GM08714 (cell line): ENCODE data around the gene SHH.

Source experiments
- H3K4me3 ChIP-seq: fragments of 200-500 bp; sonication (Bioruptor generic); 2 replicates; pipeline ENCODE4 v1.5.1; 2014; ENCODE audit warnings: mild to moderate bottlenecking, low read length, inconsistent platforms
- ZNF274 ChIP-seq: IDR thresholded peaks from 2 replicates; pipeline ENCODE4 v1.6.1; 2012; ENCODE audit warnings: mild to moderate bottlenecking, low read depth, low read length

Gene SHH

DNA sequence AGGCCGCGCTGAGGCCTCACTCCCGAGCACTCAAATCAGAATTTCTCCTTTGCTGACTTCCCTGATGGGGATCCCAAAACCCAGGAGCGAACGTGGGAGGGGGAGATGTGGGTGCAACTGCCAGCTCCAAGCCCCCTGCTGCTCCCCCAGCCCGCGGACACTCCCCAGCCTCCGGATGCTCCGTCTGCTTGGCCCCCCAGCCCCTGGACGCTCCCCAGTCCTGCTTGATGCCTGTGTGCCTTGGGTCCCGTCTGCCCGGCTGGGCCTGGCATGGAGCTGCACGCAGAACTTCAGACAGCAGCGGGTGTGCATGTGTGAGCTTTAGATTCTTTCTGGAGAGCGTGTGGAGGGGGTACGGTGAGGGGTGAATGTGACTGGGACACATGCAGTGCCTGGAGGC is 4.7 kb upstream of the SHH start:
- H3K4me3 ChIP-seq = no peak overlapping the region
- TF ChIP-seq ZNF274 = no peak

DNA sequence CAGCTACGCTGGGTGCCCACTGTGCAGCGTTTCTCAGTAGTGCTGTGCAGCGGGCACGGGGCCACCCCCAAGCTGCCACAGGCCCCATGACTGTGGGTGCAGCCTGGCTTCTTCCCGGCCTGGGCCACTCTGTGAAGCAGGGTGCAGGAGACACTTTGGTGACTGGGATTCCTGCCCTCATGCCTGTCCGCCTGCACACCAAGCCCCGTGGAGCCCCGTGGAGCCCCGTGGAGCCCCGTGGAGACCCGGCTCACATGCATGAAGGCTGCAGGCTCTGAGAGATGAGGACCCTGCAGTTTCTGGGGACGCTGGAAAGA is 3.9 kb upstream of the SHH start:
- H3K4me3 ChIP-seq = no peak overlapping the region
- TF ChIP-seq ZNF274 = no peak

DNA sequence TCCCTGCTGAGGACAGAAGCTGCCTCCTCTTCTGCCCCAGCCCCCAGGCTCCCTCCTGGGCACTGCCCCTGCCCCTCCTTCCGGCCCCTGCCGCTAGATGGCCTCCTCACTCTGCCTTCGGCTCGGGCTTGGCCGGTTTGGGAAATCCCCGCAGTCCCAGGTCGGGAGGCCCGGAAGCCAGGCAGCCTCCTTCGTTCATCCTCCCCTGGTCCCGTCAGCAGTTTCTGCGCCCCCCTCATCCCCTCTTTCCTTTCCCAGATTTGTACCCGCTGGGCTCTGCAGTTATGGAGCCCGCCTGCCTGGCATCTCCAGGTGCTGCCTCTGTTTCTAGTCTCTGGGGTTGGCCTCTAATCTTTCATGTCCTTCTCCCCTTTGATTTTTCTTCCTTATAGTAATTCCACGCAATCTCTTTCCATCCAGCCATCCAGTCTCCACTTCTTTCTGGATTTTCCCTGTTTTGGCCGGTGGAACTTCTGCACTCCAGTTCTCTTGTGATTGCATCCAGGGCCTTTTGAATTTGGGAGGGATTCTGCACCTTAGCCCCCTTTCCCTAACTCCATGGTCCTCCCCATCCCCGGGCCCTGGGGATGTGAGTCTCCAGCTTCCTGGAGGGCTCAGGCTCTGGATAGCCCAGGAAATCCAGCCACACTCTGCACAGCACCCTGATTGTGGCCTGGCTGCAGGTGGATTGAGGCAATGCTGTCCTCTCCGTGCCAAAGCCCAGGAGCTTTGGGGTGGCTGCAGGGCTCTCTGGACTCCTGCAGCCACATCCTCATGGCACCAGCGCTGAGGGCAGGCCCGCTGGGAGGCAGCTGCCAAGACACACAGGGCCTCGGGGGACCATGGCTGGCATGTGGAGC is 3.3 kb upstream of the SHH start:
- TF ChIP-seq ZNF274 = no peak
- H3K4me3 ChIP-seq = no peak overlapping the region

DNA sequence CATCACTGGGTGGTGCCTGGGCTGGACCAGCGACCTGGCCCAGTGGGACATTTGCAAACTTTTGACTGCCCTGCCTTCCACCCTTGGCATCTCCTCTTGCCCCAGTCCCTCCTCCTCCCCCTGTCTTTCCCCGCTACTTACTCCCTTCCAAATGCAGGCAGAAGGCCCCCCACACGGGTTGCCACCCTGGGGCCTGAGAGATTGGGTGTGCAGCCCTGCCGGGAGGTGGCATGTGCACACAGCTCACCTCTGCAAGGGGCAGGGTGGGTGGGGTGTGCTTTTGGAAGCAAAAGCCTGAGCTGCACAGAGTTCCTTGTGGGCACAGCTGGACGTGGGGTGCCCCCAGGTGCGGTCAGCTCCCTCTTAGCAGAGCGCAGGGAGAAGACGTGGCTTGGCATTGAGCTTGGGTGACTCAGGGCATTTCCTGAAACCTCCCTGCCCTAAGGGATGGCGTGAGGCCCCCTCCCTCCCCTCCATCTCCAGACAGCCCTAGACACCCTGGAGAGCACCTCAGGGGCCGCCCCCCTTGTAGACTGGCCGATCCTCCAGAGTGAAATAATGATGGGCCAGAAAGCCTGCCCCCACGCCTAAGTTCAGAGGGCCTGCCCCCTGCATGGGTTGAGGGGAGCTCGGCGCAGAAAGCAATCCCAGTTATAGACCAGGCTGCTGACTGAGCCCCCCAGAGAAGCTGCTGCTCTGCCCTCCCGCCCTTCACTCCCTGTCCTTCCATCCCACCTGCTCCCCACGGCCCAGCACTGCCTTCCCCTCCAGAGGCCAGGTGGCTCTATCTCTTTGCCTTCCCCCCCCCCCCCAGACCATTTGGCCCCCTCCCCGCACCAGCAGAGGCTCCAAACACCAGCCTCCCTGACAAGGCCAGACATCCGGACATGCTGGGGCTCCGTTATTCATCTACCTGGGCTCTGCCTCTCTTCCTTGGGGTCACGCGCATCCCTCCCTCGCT is 2.3 kb upstream of the SHH start:
- no peak overlapping the region for H3K4me3 ChIP-seq
- no peak for TF ChIP-seq ZNF274

DNA sequence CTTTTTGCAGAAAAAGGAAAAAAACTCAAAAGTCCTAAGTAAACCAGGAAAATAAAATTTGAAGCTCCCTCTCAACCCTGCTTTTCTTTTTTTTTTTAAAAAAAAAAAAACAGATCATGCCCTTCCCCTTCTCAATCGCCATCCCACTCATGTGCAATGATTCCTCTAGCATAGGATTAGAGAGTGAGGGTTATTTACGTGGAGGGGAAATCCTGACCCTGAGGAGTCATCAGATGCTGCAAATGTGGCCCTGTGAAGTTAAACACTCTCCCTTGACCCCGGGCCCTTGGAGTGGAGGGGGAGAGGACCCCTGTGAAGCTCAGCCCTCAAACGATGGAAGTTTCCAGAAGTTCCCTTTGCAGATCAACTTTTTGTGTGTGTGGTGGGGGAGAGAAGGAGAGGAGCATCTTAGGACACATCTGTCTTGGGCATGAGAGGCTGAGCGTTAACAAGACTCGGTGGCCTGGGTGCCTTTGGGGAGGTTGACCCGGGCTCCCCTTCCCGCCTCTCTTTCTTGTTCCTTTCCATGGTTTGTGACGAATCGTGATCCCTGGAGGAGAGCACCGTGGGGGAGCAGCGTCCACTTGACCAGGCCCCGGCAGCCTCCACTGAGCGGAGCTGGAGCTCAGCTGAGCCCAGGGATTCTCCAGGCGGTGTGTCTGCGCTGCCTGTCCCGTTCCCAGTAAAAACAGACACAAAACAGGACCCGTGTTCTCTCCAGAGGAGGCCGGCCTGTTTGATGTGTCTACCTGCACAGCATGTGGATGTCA is 1.5 kb upstream of the SHH start:
- H3K4me3 ChIP-seq = no peak overlapping the region
- TF ChIP-seq ZNF274 = no peak

DNA sequence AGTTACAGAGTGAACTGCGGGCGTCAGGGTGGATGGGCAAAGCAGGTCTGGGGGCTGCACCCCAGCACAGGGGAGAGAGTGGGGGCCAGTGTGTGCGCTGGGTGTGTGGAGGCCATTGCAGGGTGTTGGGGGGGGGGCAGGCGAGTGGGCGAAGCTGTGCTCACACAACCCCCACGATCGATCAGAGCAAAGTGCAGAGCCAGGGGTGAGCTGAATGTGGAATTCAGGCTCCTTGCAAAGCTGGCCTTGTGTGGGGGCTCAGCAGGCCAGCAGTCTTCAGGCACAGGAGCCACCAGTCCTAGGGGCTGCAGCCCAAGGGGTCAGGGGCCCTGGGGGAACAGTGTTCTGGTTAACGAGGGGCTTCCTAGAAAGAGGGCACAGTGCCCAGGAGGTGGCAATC is 862 bp upstream of the SHH start:
- H3K4me3 ChIP-seq = no peak overlapping the region
- no peak for TF ChIP-seq ZNF274

DNA sequence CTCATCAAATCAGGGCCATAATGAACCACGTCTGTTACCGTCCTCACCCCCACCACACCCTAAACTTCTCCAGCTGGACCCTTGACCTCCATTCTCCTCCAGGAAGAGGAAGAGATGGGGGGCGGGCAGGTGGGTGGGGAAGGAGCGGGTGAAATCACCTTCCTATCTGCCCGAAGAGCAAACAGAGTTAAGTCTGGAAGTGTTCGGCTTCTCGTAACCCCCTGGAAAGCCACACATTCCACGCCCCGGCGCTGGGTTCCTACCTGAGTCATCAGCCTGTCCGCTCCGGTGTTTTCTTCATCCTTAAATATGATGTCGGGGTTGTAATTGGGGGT is 736 bp downstream of the SHH start:
- H3K4me3 ChIP-seq = no peak overlapping the region
- TF ChIP-seq ZNF274 = no peak

DNA sequence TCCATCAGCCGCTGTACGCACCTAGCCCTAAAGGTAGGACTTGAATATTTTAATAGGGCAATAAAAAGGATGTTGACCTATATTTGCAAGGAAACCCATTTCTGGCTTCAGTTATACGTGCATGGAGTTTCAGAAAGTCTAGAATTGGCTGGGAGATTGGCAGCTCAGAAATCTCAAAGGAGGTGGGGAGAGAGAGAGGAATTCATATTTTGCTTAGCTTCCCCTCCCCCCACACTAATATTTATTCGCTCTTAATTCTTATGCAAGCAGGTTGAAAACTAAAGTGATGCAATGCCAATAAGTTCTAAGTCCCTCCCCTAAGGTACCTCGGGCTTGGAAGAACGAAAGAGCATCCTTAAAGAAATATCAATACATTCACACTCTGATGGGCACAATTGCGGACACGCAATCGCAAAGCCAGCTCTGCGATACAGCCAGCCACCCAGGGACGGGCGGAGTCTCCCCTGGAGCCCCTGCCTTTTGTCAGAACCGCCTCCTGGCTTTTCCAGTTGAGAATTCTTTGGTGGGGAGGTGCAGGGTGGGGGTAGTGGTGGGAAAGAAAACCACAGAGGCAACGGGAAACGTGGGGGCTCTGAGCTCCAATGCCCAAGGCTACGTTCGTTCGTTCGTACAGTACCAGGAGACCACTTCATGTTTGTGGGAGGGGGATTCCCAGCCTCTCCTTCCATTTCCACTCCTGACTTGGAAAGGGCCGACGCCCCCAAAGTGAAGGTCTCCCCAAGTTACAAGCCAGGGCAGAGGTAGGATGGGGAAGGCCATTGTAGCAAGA is 1.3 kb downstream of the SHH start:
- no peak overlapping the region for H3K4me3 ChIP-seq
- no peak for TF ChIP-seq ZNF274

DNA sequence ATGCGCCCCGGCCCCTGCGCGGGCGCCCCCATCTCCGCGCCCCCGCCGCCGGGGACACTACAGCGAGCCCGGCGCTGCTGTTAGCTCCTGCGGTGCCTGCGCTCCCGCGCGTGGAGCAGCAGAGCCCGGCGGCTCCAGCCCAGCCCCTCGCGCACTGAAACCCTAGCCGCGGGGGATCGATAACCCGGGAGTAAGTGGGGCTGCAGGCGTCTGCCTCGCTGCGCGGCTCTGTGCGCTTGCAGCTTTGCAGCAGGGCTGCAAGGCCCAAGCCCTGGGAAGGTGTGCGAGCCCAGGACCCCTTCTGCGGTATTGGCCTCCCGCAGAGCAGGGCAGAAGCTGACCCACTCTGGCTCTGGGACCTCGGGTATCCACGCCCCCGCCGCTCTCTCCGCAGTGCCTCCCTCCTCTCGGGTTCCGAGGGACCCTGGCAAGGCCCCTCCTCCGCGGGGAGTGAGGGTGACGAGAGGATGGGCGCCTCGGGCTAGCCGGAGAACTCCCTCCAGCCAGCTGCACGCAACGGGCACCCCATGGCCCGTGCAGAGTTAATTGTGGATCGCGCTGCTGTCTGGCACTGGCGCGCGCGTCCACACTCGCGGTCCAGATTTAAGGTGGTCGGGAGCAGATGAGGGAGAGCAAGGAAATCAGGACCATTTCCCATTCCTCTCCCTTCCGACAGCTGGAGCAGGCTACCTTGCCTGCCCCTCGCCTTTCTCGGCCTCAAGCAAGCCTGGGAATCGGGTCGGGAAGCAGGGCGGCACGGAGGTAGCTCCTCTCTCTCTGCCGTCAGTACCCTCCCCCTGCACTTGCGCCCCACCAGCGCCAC is 2.1 kb downstream of the SHH start:
- no peak overlapping the region for H3K4me3 ChIP-seq
- TF ChIP-seq ZNF274 = no peak

DNA sequence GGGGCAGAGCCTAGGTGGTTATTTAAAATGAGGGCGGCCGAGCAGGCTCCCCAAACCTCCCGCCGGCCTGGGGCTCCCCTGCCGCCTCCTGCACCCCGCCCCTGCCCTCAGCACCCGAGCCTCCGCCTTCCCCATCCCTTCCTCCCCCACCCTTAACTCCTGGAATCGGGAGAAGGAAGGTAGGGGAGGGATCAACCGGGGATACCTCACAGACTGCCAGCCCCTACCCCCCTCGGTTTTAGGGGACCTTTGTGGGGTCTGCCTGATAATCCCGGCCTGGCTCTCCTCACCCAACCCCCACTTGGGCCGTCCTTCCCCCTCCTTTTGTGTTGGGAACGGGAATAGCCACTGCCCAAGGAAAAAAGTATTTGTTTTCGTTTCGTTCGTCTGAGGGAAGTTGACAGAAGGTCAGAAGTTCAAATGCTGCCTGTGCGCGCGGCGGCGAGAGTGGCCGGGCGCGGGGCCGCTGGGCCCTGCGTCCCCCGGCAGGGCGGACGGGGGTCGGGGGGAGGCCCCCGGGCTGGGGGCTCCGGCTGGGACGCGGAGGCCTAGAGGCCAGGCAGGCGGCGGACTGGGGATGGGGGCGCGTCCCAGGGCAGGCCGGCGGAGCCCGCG is 2.8 kb downstream of the SHH start:
- TF ChIP-seq ZNF274 = no peak
- H3K4me3 ChIP-seq = no peak overlapping the region; the same call in 1 of the 2 replicates

DNA sequence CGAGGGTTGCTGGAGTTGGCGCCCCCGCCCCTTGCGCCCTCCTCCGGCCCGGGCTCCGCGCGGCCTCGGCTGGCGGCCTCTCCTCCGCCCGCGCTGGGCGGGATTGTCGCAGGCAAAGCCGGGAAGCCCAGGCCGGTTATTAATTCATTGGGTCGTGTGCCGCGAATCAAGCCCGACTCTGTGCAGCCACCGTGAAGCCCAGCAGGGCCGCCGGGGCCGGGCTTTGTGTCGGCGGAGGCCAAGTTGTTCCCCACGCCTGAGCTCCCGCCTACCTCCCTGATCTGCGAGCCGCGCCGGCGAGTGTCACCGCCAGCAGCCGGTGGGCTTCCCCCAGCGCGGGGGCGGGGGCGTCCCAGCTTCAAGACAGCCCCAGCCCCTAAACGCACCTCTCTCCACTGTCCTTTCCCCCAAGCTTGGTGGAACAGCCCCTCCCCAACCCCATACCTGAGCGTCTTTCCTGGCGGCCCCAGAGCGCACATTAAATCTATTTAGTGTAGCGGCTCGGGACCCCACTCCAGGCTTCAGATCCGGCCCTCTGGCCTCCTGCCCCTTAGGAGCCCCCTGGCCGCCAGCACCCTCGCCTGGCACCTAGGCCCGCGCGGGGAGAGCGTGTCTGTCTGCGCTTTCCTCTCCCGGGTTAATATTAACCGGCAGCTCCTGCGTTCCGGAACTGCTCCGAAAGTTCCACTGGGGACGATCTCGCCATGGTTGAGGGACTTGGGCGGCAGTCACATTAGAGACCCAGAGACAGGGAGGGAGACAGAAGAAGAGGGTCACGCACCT is 3.5 kb downstream of the SHH start:
- peak overlapping the region; percentile 3; the same call in 1 of the 2 replicates for H3K4me3 ChIP-seq
- no peak for TF ChIP-seq ZNF274

DNA sequence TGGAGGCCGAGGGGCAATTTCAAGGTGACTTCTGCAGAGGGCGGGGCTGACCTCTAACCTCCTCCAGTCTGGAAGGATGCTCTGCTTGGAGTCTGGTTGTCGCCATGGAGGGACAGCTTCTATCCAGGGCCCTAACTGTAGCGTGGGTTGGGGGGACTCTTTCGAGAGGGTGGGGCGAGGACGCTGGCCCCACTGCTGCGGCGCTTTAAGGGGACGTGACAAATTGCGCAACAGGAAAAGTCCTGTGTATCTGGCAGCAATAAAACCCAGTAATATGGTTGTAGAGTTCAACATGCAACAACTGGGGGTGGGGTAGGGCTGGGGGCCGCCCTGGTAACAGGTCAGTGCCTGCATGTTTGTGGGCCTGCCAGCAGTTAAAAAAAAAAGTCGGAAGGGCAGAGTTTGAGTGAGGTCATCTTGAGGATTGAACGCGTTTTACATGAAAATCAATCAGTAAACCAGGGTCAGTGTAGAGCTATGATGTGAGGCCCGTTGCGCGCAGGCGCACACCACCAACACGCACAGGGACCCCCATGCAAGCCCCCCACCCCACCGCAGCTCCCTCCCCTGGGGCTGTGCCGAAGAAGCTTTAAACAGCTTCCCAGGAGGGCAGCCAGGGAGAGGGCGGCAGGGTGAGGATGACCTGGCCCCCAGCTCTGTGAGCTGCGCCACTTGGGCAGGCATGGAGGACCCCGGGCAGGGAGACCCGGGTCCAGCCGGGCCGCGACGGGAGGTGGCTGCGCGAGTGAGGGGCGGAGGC is 4.3 kb downstream of the SHH start:
- no peak overlapping the region; the same call in 1 of the 2 replicates for H3K4me3 ChIP-seq
- TF ChIP-seq ZNF274 = no peak
